H1 (cell line): ENCODE data around the gene CHCHD3. TPM values are rescaled to one million over a fixed set of nuclear protein-coding genes. Genes with fewer than 3 reads are reported as not detected.
"Not testable (repeated sequence)": the region's sequence is repeated elsewhere in the genome, so short reads cannot be mapped to it uniquely, and the experiment has no call there.

Experiments
- CTCF ChIA-PET: fragments of 300-600 bp; sonication (Branson Sonifier 250); formaldehyde crosslinking; loops from one replicate; lab custom pipeline; 2021; ENCODE audit not compliant: partially characterized antibody; lab: Charles Lee
- POLR2A ChIA-PET: fragments of 300-600 bp; sonication (Branson Sonifier 250); formaldehyde crosslinking; loops from one replicate; lab custom pipeline; 2021; ENCODE audit warnings: inconsistent platforms; ENCODE audit not compliant: partially characterized antibody; lab: Charles Lee
- DNase-seq, 2 experiments: peaks; one replicate each; pipeline versions ENCODE4 v3.0.0 to v3.0.0-alpha.2; 2010 to 2022; ENCODE audit warnings: low spot score in 2 of 2, low read depth in 1 of 2, mixed read lengths in 1 of 2
- FAIRE-seq: peaks from 2 replicates; lab custom pipeline; 2011; peaks lifted over from hg19 to GRCh38; lab: Jason Lieb, UNC
- H2AFZ ChIP-seq: 2 replicates; pipeline ENCODE4 v1.8.1; 2012; ENCODE audit warnings: low read length, inconsistent platforms
- H2AK5ac ChIP-seq: 2 replicates; pipeline ENCODE4 v1.6.1; 2013; ENCODE audit warnings: low read depth, low read length
- H2BK120ac ChIP-seq: replicated peaks from 2 replicates; pipeline ENCODE3; 2013; ENCODE audit warnings: low read depth, low read length, inconsistent platforms
- H2BK12ac ChIP-seq: 2 replicates; pipeline ENCODE4 v1.6.1; 2013; ENCODE audit warnings: low read depth, low read length
- H2BK15ac ChIP-seq: 2 replicates; pipeline ENCODE4 v1.6.1; 2013; ENCODE audit warnings: low read length
- H2BK20ac ChIP-seq: 2 replicates; pipeline ENCODE4 v1.6.1; 2013; ENCODE audit warnings: low read length
- H2BK5ac ChIP-seq: 2 replicates; pipeline ENCODE4 v1.6.1; 2013; ENCODE audit warnings: low read depth, low read length
- H3K14ac ChIP-seq: 2 replicates; pipeline ENCODE4 v1.6.1; 2013; ENCODE audit warnings: inconsistent platforms; ENCODE audit not compliant: insufficient read length
- H3K18ac ChIP-seq: 2 replicates; pipeline ENCODE4 v1.6.1; 2013; ENCODE audit warnings: low read length; ENCODE audit errors: extremely low read depth
- H3K23ac ChIP-seq: 2 replicates; pipeline ENCODE4 v1.6.1; 2013; ENCODE audit warnings: inconsistent platforms; ENCODE audit not compliant: insufficient read length
- H3K23me2 ChIP-seq: 2 replicates; pipeline ENCODE4 v1.6.1; 2013; ENCODE audit warnings: low read depth, low read length
- H3K27ac ChIP-seq: 2 replicates; pipeline ENCODE4 v1.6.1; 2011; ENCODE audit warnings: low read depth, low read length, inconsistent platforms
- H3K27me3 ChIP-seq, 4 experiments: replicated peaks in 1 of 4; 1 replicate in 1 of 4; 2 replicates in 3 of 4; pipeline versions ENCODE4 v1.6.1 to v1.8.1; 2011 to 2013; ENCODE audit warnings: low read length in 3 of 4, mild to moderate bottlenecking in 3 of 4, inconsistent platforms in 2 of 4, mixed read lengths in 2 of 4, moderate library complexity in 1 of 4; ENCODE audit not compliant: control insufficient read depth in 3 of 4, insufficient read depth in 3 of 4; ENCODE audit errors: extremely low read depth in 1 of 4
- H3K36me3 ChIP-seq, 4 experiments: 2 replicates each; pipeline versions ENCODE4 v1.6.1 to v1.8.1; 2011 to 2013; ENCODE audit warnings: mild to moderate bottlenecking in 4 of 4, low read length in 3 of 4, moderate library complexity in 2 of 4, control low read depth in 1 of 4, inconsistent platforms in 1 of 4; ENCODE audit not compliant: insufficient read depth in 4 of 4, control insufficient read depth in 2 of 4
- H3K4ac ChIP-seq: replicated peaks from 2 replicates; pipeline ENCODE3; 2013; ENCODE audit warnings: low read length, low read depth, mixed read lengths, inconsistent platforms; ENCODE audit not compliant: insufficient read length
- H3K4me1 ChIP-seq, 4 experiments: replicated peaks in 1 of 4; 1 replicate in 1 of 4; 2 replicates in 3 of 4; pipeline versions ENCODE4 v1.6.1 to v1.8.1; 2011 to 2013; ENCODE audit warnings: low read length in 3 of 4, inconsistent platforms in 2 of 4, mixed read lengths in 1 of 4; ENCODE audit not compliant: insufficient read depth in 4 of 4, control insufficient read depth in 3 of 4
- H3K4me2 ChIP-seq, 2 experiments: 2 replicates each; pipeline versions ENCODE4 v1.6.1 to v1.8.1; 2011 to 2013; ENCODE audit warnings: low read depth in 2 of 2, low read length in 2 of 2, control low read depth in 1 of 2, inconsistent platforms in 1 of 2, mild to moderate bottlenecking in 1 of 2; ENCODE audit not compliant: insufficient read depth in 1 of 2
- H3K4me3 ChIP-seq, 4 experiments: fragments of 200-600, 300-600 bp in 1 of 4; sonication (generic), shearing (Covaris generic), sonication (Bioruptor Twin) in 1 of 4; 2 replicates each; pipeline versions ENCODE4 v1.5.1 to v1.8.1; 2011 to 2016; ENCODE audit warnings: low read length in 4 of 4, low read depth in 3 of 4, control low read depth in 2 of 4, inconsistent platforms in 2 of 4, mild to moderate bottlenecking in 2 of 4, mixed read lengths in 1 of 4, moderate library complexity in 1 of 4; ENCODE audit not compliant: insufficient read depth in 2 of 4; ENCODE audit errors: extremely low read depth in 1 of 4
- H3K56ac ChIP-seq: replicated peaks from 2 replicates; pipeline ENCODE3; 2013; ENCODE audit warnings: low read depth, mild to moderate bottlenecking, mixed read lengths, low read length, inconsistent platforms; ENCODE audit not compliant: insufficient read length
- H3K79me1 ChIP-seq: 2 replicates; pipeline ENCODE4 v1.6.1; 2013; ENCODE audit warnings: low read depth, low read length, control low read depth
- H3K79me2 ChIP-seq, 2 experiments: 2 replicates each; pipeline versions ENCODE4 v1.6.1 to v1.8.1; 2012 to 2013; ENCODE audit warnings: low read length in 2 of 2, mild to moderate bottlenecking in 2 of 2, inconsistent platforms in 1 of 2; ENCODE audit not compliant: insufficient read depth in 2 of 2, control insufficient read depth in 1 of 2
- H3K9ac ChIP-seq, 4 experiments: replicated peaks in 1 of 4; 1 replicate in 1 of 4; 2 replicates in 3 of 4; pipeline versions ENCODE4 v1.6.1 to v1.8.1; 2011 to 2013; ENCODE audit warnings: low read depth in 3 of 4, low read length in 3 of 4, control low read depth in 2 of 4, mild to moderate bottlenecking in 2 of 4, moderate library complexity in 2 of 4, inconsistent platforms in 1 of 4; ENCODE audit errors: extremely low read depth in 1 of 4
- H3K9me3 ChIP-seq, 2 experiments: 2 replicates each; pipeline versions ENCODE4 v1.6.1 to v1.8.1; 2012 to 2013; ENCODE audit warnings: mild to moderate bottlenecking in 2 of 2, moderate library complexity in 2 of 2, control low read depth in 1 of 2, inconsistent platforms in 1 of 2, low read depth in 1 of 2, low read length in 1 of 2, mixed read lengths in 1 of 2; ENCODE audit not compliant: insufficient read depth in 2 of 2
- H4K20me1 ChIP-seq, 2 experiments: replicated peaks in 1 of 2; 2 replicates each; pipeline versions ENCODE3 to v1.8.1; 2011 to 2013; ENCODE audit warnings: inconsistent platforms in 2 of 2, low read length in 2 of 2, mild to moderate bottlenecking in 1 of 2; ENCODE audit not compliant: insufficient read depth in 2 of 2, control insufficient read depth in 1 of 2
- H4K5ac ChIP-seq: 2 replicates; pipeline ENCODE4 v1.6.1; 2013; ENCODE audit warnings: low read length, low read depth, mixed read lengths, inconsistent platforms; ENCODE audit not compliant: insufficient read length
- H4K8ac ChIP-seq: 2 replicates; pipeline ENCODE4 v1.8.0; 2013; ENCODE audit warnings: mild to moderate bottlenecking, moderate library complexity, low read length, inconsistent platforms; ENCODE audit not compliant: insufficient read depth; ENCODE audit errors: extremely low read depth
- H4K91ac ChIP-seq: replicated peaks from 2 replicates; pipeline ENCODE3; 2013; ENCODE audit warnings: low read length, mixed read lengths, inconsistent platforms; ENCODE audit not compliant: insufficient read length
- WGBS, 2 experiments: shearing (Covaris generic) in 1 of 2; methylation state at CpG; one replicate each; pipeline versions ENCODE4 v1.1.6 to v1.1.7; 2013 to 2015; ENCODE audit warnings: low lambda C conversion rate in 2 of 2, mixed read lengths in 2 of 2, inconsistent platforms in 1 of 2, low coverage in 1 of 2, missing lambda C conversion rate in 1 of 2; ENCODE audit not compliant: insufficient replicate concordance in 2 of 2, insufficient coverage in 1 of 2, insufficient read length in 1 of 2; ENCODE audit errors: extremely low coverage in 1 of 2, missing lambda C conversion rate in 1 of 2; 5-methylcytosine and 5-hydroxymethylcytosine counted together
- polyA plus RNA-seq, 7 experiments: library from polyadenylated mRNA; depleted of rRNA in 3 of 7; stranded (reverse) in 5 of 7; unstranded in 2 of 7; fragments of >200 nt in 5 of 7; fragments of 200-250 nt in 2 of 7; gene quantifications; 1 replicate in 5 of 7; 2 replicates in 1 of 7; 4 replicates in 1 of 7; pipeline versions ENCODE4 v1.2.1 to v1.2.3, GENCODE V29; 2011 to 2013; ENCODE audit warnings: missing spikeins in 2 of 7, mixed read lengths in 2 of 7
- total RNA-seq: library from RNA; stranded (reverse); fragmentation: NEBNext Ultra II Directional; extraction: Animal tissue kit (Norgen Biotek cat#: 25700); gene quantifications from 2 replicates; pipeline ENCODE4 v1.2.1, GENCODE V29; 2021

Gene CHCHD3
- total and polyA plus RNA-seq, 2 of the 8 experiments (the other 6 are each of a cell fraction or from before 2014, with no cell fraction given) = 42.9 to 137 TPM

DNA sequence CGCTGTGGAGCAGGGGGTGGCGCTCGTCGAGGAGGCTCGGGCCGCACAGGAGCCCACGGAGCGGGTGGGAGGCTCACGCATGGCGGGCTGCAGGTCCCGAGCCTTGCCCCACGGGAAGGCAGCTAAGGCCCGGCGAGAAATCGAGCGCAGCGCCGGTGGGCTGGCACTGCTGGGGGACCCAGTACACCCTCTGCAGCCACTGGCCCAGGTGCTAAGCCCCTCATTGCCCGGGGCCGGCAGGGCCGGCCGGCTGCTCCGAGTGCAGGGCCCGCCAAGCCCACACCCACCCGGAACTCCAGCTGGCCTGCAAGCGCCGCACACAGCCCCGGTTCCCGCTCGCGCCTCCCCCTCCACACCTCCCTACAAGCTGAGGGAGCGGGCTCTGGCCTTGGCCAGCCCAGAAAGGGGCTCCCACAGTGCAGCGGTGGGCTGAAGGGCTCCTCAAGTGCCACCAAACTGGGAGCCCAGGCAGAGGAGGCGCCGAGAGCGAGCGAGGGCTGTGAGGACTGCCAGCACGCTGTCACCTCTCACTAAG lies 183.2 kb downstream of the CHCHD3 start:
- H3K27ac ChIP-seq, H3K23me2 ChIP-seq, DNase-seq, H2BK15ac ChIP-seq, H4K20me1 ChIP-seq, H3K4me3 ChIP-seq, H2BK20ac ChIP-seq, H3K36me3 ChIP-seq, H3K23ac ChIP-seq, H3K14ac ChIP-seq, H2BK12ac ChIP-seq, H3K4me1 ChIP-seq, H2AK5ac ChIP-seq, H4K5ac ChIP-seq, H2BK5ac ChIP-seq, H3K4me2 ChIP-seq, POLR2A ChIA-PET, H4K8ac ChIP-seq, H3K9ac ChIP-seq, H3K4ac ChIP-seq, CTCF ChIA-PET, H3K79me1 ChIP-seq, H3K56ac ChIP-seq, H3K79me2 ChIP-seq, H4K91ac ChIP-seq, H2BK120ac ChIP-seq, H2AFZ ChIP-seq, H3K27me3 ChIP-seq, FAIRE-seq, H3K18ac ChIP-seq, H3K9me3 ChIP-seq: not testable (repeated sequence)
- WGBS, 2 experiments = 88% methylated on average over 30 of the region's 38 CpGs; no CpG with 5 or more reads in 1 of the 2 experiments
